Dedifferentiated amniotic fluid mesenchymal stem cell (primary cell): ENCODE measurements around the gene CNTN5.

Source experiments
- DNase-seq: peaks from one replicate; pipeline ENCODE4 v3.0.0-alpha.2; 2016; ENCODE audit errors: extremely low spot score

Gene CNTN5

DNA sequence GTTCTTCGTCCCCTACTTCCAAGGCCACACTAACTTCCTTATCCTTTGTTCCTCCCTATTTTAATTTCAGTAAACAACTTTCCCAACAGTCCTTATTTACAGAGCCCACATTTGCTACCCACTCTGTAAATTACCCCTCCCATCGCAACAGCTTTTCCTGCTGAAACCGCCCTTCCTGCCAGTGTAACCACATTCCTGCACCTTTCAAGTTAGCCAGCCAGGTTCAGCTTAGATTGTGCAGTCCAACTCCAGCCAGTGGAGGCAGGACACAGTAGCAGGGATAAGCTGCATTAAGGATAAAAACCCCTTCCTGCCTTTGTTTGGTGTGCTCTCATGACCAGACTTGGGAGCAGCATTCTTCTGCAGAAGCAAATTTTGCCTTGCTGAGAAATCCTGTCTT lies 898.0 kb downstream of the CNTN5 start:
- no peak for DNase-seq

DNA sequence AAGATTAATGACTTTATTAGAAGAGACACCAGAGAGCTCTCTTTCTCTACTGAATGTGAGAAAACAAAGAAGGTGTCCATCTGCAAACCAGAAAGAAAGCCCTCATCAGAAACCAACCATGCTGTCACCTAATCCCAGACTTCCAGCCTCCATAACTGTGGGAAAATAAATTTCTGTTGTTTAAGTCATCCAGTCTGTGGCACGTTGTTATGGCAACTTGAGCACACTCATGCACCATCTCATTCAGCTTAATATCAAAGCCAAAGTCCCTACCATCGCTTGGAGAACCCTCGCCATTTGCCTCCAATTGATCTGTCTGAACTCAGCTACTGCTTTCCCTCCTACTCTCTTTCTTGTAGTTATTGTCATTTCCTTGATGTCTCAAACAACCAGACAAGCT lies 900.2 kb downstream of the CNTN5 start:
- no peak for DNase-seq

DNA sequence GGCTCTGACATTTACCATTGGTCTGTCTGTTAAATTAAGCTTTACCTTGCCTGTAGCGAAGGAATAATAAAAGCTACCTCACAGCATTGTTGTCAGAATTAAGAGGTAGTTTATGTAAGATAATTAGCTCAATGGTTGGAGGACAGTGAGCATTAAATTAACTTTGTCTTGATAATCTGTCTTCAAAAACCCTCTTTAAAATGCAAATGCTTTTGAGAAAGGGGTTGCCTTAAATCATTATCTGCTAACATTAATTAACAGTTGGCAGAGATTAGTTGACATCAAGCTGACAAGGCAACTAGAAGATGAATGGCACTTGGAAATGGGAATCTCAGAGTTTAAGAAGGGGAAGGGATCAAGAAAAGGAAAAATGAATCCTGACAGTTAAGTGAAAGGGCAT lies 905.2 kb downstream of the CNTN5 start:
- no peak for DNase-seq

DNA sequence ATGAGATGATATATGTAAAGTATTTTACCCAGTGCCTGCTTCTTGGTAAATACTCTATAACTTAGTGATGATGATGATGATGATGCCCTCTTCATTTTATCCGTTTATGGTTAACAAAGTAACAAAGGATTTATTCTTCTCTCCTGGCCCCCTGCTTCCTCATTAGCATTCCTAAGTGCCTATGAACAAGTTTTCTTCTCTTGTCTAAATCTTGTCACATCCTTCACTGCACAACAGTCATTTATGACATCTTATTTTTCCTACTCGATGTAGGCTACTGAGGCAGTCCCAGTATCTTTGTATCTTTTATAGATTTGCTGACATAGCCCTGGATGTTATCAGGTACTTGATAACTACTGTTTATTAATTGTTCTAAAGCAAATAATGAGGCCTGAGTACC lies 911.9 kb downstream of the CNTN5 start:
- no peak for DNase-seq

DNA sequence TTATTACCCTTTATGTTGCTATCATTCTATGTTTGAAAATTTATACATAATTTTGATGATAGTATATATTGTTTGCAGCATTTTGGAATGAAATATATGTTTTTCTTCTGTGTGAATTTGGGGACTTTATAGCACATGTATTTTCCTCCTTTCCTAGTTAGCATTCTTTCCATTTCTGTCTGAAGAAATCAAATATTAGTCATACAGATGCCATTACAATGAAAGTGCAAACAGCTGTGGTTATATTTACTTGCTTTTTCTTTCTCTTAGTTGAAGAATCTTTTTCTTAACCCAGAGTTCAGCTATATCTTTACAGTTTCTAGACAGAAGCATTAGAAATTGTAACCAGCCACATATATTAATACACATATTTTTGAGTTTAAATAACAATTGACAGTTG lies 913.3 kb downstream of the CNTN5 start:
- DNase-seq: no peak

DNA sequence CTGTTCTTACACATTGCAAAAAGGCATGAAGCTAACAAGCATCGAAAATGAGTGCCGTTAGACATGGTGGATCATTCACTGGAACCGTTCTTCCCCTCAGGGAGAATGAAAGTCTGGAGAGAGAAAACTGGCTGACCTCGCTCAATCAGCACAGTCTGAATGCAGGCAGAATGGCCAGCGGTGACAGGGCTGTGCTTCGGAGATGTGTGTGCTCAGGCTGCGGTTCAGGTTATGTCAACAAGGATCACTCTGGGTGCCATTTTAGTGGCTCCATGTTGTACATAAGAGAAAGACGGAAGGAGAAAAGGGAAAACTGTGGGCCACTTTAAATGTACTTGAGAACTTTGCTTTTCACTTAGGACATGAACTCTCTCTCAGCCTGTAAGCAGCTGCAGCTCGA lies 916.6 kb downstream of the CNTN5 start:
- DNase-seq: no peak

DNA sequence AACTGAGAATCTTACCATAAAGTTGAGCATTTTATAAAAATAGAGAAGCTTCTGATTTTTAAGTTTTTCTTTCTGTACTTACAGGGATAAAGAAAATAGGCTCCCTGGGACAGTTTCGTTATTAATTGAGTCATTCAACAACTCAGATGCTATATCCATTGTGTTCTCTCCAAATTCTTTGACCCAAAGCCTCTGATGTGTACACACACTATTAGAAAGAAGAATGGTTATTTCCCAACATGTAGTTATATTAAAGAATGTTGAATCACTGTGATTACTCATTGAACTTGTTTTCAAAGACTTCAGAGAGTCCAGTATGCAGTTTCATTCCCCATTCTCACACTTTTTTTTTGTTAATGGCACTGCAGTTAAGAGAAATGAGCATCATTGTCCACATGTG lies 932.1 kb downstream of the CNTN5 start:
- DNase-seq: no peak

DNA sequence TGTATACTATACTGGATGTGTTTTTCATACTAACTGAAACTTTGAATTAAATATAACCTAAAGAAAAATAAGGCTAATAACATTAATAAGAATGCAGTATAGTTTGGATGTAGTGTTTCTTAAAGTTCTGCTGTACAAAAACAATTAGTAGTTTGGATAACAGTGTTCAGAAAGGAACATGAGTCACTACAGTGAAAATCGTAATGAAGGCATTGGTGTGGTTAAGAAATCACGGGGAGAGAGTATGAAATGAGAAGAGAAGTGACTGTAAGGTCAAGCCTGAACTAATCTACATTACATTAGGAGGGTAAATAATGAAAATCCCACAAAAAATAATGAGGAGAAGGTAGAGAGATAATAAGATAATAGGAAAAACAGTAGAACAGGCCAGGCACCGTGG lies 939.8 kb downstream of the CNTN5 start:
- DNase-seq: no peak

DNA sequence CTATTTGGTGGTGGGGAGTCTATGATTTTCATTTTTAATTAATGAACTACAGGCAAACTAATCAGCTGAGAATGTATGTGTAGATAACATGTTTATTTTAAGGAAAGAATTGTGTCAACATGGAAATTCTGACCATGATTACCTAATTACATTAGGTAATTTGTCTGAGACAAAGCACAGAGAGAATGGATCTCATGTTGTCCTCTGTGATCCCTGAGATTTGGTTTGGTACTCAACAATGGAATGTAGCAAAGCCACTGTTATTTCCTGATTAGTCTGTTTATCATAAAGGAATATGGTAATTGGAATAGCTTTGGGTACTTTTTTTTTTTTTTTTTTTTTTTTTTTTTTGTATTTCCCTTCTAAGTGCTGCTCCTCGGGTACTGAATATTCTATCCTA lies 947.6 kb downstream of the CNTN5 start:
- DNase-seq: no peak

DNA sequence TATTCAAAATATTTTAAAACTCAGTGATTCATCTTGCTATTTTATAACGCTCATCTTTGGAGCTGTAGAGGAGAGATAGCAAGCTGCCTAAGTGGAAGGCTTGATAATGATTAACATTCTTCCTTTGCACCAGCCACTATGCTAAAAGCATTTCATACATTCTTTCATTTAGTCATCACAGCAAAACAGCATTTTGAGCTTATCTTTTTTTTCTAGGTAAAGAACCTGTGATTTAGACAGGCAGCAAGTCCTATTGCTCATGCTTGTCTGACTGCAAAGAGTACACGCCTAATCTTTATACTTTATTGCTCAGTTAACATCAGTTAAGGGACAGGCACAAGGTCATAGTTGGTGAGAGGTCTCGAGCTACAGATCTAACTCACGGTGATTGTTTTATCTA lies 953.2 kb downstream of the CNTN5 start:
- no peak for DNase-seq

DNA sequence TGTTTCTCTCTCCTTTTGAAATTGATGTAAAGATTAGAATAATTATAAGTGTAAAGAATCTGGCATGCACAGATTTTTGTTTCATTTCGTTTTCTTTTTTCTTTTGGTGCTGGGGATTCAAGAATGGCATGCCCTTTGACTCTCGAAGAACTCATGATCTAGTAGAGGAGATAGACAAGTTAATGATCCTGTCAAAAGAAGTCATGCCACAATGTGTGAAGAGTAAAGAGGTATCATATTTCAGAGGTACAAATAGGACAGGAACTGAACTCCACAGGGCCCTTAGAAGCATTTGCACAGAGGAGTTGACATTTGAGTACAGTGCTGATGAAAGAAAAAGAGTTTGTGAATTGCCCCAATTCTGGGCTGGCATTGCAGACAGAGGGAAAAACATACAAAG lies 958.3 kb downstream of the CNTN5 start:
- no peak for DNase-seq

DNA sequence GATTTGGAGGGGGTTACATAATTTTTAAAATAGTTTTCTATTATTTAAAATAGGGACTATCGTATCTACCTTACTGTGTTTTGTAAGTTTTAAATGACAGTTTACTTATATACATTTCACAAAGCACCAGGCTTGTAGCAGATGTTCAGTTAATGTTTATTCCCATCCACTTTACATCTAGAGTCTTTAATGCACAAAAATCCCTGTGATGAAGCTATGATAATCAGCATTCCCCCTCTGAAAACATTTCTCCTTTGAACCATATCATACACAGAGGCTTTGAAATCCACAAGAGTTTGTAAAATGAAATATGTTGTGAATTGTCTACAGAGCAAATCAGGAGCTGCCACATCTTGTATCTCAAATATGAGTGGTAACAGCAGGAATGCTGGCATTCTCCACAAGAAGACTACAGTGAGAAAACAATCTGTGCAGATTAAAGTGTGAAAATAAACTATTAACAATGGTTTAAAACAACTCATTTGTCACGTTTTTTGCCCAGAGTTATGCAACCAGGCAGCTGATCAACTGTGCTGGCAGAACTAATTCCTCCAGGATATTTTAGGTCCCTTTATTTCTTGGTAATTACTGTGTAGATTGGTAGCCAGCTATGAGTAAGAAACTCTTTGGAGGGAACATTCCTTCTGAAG lies 967.2 kb downstream of the CNTN5 start:
- DNase-seq: no peak

DNA sequence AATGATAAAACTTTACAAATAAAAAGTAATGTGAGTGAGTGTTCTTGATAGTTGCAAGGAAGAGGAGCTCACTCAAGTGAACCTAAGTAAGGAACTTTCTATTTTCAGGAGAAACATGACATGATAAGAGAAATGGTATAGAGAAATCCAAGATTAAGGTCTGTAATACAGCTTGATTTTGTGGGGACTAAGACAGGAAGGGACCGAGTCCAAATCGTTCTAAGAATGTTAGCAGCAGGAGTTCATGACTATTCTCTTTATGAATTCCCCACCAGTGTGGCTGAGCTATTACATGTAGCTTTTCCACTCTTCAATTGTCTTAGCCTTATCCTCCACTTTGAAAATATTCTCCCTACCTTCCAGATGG lies 967.7 kb downstream of the CNTN5 start:
- no peak for DNase-seq

DNA sequence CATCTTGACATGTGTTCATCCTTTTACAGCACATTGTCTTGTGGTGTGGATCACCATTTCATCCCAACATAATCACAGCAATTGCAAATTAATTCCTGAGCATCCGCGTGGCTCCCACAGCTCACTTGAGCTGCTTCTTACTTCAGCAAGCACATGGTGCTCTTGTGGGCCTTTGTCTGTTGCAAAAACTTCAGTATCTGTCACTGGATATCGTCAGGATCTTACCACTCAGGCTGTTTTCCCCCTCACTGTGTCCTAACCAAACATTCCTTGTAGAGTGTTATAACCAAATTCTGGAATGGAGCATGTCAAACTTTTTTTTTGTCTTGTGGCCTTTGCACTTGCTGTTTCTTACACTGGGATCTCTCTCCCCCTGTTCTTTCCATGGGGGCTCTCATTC lies 983.2 kb downstream of the CNTN5 start:
- no peak for DNase-seq

DNA sequence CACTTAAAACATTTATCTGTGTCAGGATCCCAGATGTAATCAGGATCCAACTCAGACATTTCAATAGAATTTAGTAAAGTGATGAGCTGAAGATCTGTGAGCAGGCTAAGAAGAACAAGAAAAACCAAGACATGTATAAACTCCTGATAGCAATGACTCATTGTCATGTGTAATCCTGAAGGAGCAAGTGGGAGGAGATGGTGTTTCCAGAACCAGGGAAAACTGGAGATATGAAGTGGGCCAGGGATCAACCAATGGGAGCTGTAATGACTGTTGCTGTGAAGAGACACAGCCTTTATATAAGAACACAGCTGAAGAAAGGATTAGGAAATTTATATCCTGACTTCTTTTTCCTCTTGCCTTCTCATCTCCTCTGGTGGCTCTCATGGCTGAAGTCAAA lies 983.8 kb downstream of the CNTN5 start:
- no peak for DNase-seq

DNA sequence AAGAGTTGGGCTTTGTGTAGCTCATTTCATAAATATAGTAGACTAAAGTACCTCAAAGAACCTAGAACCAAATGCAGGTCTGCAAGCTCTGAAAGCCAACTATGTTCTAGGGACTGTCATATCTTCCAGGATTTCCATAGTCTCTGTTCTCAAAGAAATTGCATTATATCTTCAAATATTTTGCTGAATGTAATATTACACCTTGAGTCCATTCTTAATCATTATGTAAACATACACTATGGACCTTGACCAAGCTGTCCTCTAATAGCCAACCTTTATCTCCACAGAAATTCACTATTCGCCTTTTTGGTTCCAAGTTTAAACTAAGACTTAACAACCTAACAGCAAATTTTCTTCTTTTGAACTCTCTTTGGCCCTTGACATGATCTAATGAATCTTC lies 987.7 kb downstream of the CNTN5 start:
- no peak for DNase-seq

DNA sequence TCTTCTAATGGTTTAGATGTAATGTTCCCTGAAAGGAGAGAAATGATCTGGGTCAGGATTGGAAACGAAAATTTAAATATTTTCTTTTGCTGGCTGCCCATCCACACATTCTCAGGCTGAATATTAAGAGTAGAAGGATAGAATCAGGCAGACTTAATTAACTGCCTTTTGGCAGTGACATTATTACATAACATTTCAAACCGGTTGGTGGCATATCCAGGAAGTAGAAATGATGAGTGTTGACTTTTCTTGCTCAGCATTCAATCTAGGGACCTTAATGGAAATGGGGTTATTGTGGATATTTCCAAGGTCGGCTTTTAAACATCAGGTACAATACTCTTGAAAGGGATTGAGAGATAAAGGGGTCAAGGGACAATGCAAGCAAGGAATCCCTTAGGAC lies 989.0 kb downstream of the CNTN5 start:
- DNase-seq: no peak

DNA sequence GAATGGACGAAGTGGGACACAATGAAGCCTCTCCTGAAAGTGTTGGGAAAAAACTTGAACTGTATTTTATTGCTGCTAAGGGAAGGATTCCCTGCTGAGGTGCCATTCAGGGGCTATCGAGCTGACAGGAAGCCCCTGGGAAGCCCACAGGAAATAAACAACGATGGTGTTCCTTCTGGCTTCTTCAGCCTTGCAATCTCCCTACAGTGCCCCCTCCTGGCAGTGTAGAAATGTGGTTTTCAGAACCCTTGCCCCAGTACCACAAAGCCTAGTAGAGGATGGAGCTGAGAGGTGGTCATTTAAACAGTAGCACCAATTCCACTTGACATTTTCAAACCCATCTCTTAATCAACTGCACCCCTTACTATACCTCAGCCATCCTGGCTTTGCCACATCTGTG lies 989.6 kb downstream of the CNTN5 start:
- no peak for DNase-seq

DNA sequence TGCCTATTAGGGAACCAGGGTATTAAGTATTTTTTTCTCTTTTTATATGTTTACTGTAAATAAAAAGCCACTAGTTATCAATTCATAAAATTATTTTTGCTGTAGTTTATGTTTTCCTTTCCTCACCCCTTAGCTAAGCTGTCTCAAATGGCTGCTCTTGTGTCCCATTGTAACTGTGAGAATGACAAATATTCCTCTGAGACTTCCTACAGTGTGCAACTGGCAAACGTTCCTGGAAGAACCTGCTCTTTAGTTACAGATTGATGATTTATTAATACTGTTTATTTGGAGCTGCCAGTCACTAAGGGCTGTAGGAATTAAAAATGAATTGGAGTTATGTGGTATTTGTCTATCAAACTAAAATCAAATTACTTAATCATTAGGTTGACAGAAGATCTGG lies 990.9 kb downstream of the CNTN5 start:
- no peak for DNase-seq

DNA sequence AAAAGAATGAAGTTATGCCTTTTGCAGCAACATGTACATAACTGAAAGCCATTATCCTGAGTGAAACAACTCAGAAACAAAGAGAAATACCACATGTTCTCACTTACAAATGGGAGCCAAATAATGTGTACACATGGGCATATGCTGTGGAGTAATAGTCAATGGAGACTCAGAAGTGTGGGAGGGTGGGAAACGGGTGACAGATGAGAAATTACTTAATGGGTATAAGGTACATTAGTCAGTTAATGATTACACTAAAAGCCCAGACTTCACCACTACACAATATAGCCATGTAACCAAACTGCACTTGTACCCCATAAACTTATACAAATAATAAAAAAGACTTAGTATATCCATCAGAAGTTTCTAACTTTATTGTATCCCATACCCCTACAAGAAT lies 992.3 kb downstream of the CNTN5 start:
- no peak for DNase-seq

DNA sequence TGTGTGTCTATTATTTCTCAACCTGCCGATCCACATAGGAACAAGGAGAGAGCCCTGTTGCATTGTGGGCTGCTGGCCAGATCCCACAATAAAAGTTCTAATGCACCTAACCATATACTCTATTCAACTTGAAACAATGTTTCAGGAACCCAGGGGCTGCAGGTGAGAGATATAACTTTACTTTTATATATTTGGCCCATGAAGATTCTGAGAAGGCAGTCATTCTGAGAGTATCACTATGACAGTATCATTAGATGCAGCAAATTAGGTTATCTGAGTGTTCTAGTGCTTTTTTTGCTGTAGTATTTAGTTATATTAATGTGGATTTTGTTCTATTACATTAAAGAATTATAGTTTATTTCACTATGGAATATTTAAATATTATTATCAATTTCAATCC lies 1011.2 kb downstream of the CNTN5 start:
- no peak for DNase-seq

DNA sequence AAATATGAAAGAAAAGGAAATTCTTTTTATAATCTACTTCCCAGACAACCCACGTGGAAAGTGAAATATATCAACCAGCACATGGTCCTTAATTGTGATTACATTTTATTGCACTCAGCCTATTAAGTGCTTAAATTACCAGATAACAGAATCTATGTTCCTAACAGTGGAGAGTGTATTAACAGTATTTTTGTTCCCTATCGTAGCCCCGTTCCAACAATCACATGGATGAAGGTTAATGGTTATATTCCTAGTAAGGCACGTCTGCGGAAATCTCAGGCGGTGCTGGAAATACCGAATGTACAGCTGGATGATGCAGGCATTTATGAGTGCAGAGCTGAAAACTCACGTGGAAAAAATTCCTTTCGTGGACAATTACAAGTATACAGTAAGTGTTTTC lies 1040.3 kb downstream of the CNTN5 start:
- no peak for DNase-seq

DNA sequence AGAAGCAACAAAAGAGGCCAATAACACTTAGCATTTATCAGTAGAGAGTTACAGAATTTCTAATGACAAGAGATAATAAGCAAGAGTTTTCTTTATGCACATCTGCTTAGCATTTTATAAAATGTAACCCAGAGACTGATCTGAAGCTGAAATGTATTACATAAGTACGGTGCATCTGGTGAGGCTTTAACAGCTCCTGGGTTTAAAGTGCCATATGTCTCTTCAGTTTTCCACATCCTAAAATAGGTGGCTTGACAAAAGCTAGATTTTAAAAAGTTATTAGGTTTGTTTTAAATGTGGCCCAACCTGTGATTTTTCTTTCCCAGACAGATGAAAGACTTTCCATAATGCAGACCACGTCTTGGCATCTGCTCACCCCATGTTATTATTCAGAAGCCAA lies 1045.7 kb downstream of the CNTN5 start:
- no peak for DNase-seq

DNA sequence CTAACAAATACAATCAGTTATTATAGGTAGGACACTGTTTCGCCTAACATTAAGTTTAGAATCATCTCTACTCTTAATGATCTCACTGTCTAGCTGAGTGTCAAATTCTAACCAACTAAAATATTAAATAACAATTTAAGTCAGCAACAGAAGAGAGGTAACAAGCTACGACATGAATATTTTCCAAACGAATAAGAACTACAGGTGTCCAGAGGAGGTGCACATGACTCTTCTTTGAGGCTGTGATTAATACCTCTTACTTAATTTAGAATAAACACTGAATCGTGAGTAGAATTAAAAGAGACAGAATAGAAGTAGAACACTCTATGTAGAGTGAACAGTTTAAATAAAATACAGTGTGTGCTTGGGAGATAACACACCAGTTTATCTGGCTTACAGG lies 1047.4 kb downstream of the CNTN5 start:
- no peak for DNase-seq

DNA sequence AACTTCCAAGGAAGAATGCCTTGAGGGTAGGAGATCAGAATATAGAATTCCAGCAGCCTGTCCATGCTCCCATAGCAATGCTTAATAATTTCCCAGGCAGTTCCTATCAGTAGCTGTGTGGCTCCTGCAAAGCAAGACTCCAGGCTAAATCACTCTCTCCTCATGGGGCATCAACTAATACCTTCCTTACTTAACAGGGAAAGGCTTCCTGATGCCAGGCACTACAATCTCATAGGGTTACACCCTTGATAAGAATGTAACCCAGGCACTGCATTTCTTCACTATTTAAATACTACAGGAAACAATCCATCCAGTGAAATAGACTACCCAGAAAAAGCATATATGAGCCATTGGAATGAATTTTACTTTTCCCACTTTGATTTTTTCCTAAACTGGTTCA lies 1051.4 kb downstream of the CNTN5 start:
- no peak for DNase-seq
